Right ventricle myocardium superior (tissue), 1 donor: ENCODE results near the gene WDR12. TPM values are rescaled to one million over a fixed set of nuclear protein-coding genes. Genes with fewer than 3 reads are reported as not detected.
A peak's percentile ranks its signal among the peaks of the same experiment; 100 is the strongest.

ENCODE experiments used
- ATAC-seq: fragments of 200-7000 bp; cut with Tn5 transposase; one replicate; pipeline ENCODE4 v1.9.1; 2020; ENCODE audit warnings: mild to moderate bottlenecking; ENCODE audit not compliant: poor library complexity
- DNase-seq: peaks from one replicate; pipeline ENCODE4 v3.0.0-alpha.2; 2020
- intact Hi-C: fragments of 100-400 bp; cut with DNase I; formaldehyde crosslinking; loops from one replicate; pipeline ENCODE4 v1.11.2; 2022
- total RNA-seq: library from RNA; stranded (reverse); fragmentation: NEBNext Ultra II Directional; extraction: Animal tissue kit (Norgen Biotek cat#: 25700); gene quantifications from one replicate; pipeline ENCODE4 v1.2.1, GENCODE V29; 2021
- donor health status: DM: no; HTN: yes; CAD: no; lungs with severe emphysema.

WDR12 gene
- total RNA-seq, 1 donor from 2014 or later, result 51.1 TPM

DNA sequence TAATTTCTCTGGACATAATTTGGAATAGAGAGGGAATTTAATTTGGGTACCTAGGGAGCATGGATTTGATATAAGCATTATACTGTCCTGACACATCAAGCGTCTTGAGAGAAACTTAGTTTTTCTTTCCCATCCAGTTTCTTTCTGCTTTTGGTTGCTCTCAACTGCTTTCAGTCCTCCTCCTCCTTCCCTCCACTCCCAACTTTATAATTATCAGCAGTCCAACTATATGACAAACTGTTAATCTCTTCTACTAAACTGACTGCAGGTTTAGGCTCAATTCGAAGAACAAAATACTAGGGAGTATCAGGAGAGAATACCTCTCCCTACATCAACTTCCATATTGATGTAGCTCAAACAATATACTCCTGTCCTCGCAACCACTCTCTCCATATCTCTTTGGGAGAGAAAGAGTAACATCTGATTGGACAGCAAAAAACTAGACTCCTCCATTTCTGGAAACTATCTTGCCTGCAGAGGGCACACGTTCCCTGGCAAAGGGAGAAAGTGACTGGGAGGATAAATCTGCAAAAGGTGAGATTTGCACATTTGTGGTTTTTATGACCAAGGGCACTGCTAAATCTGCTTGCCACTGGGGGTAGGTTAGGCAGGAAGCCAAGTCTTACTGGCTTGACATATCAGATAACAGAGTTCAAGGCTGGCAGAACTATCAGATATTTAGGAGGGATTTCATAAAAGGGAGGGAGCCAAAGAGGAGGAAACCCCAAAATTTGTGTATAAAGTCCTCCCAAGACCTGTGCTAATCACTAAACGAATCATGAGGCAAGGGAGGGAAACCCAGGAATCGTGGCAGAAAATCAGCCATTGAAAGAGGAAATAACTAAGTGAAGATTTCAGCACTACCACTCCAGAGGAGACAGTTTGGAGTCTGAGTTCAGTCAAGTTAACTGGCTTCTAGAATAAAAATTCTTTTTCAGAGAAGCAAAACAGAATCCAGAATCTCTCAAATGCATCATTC lies 79.9 kb downstream of the WDR12 start:
- ATAC-seq (peak; percentile 63), DNase-seq (no peak)
- intact Hi-C loops, result no loop called here

DNA sequence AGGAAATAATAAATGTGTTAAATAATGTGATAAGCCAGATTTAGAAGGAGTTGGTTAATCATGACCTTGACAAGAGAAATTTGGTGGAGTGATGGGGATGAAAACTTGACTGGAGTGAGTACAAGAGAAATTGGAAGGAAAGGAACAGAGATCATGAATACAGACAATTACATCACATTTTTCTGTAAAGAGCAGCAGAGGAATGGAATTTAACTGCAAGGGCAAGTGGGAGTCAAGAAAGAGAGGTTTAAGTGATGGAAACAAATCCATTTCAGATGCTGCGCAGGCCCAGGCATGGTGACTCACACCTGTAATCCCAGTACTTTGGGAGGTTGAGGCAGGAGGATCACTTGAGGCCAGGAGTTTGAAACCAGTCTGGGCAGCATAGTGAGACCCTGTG lies 86.6 kb downstream of the WDR12 start:
- intact Hi-C loops, result no loop called here
- DNase-seq (no peak), ATAC-seq (no peak)

Other genes starting within 250 kb of the WDR12 start
- 5.1 TPM for gene ICA1L, start 39.9 kb downstream of the WDR12 start, total RNA-seq
- 5.9 TPM for gene CARF, start 602 bp upstream of the WDR12 start, total RNA-seq
- gene NBEAL1, start 103.2 kb upstream of the WDR12 start, total RNA-seq, result 16.2 TPM